CD14-positive monocyte (primary cell): ENCODE data around the gene CCNQ. TPM values are rescaled to one million over a fixed set of nuclear protein-coding genes. Genes with fewer than 3 reads are reported as not detected.
A peak's percentile ranks its signal among the peaks of the same experiment; 100 is the strongest.

Experiments used
- DNase-seq, 3 donors: peaks; one replicate each; pipeline ENCODE4 v3.0.0-alpha.2; 2011 to 2022
- H2AFZ ChIP-seq: 2 replicates; pipeline ENCODE4 v1.6.0; 2012; ENCODE audit warnings: mild to moderate bottlenecking, low read depth, low read length, inconsistent platforms; ENCODE audit not compliant: insufficient read depth, poor library complexity, severe bottlenecking
- H3K27ac ChIP-seq, 2 donors: 1 replicate in 1 of 2; 2 replicates in 1 of 2; pipeline ENCODE4 v1.5.1; 2012 to 2013; ENCODE audit warnings: low read length in 2 of 2, control low read depth in 1 of 2, inconsistent platforms in 1 of 2, low read depth in 1 of 2, mild to moderate bottlenecking in 1 of 2
- H3K27me3 ChIP-seq, 2 donors: one replicate each; pipeline versions ENCODE4 v1.6.0 to v1.6.1; 2011 to 2013; ENCODE audit warnings: low read length in 2 of 2; ENCODE audit not compliant: control insufficient read depth in 2 of 2, insufficient read depth in 2 of 2
- H3K36me3 ChIP-seq, 2 donors: replicated peaks in 1 of 2; 1 replicate in 1 of 2; 2 replicates in 1 of 2; pipeline versions ENCODE4 v1.5.1 to v1.6.1; 2012 to 2013; ENCODE audit warnings: low read length in 2 of 2, control low read depth in 1 of 2, inconsistent platforms in 1 of 2, mild to moderate bottlenecking in 1 of 2; ENCODE audit not compliant: insufficient read depth in 2 of 2, control insufficient read depth in 1 of 2
- H3K4me1 ChIP-seq, 2 donors: 1 replicate in 1 of 2; 2 replicates in 1 of 2; pipeline versions ENCODE4 v1.5.1 to v1.6.1; 2012 to 2013; ENCODE audit warnings: low read length in 2 of 2, control low read depth in 1 of 2, inconsistent platforms in 1 of 2, mild to moderate bottlenecking in 1 of 2, moderate library complexity in 1 of 2; ENCODE audit not compliant: insufficient read depth in 2 of 2, control insufficient read depth in 1 of 2
- H3K4me2 ChIP-seq: replicated peaks from 2 replicates; pipeline ENCODE3; 2012; ENCODE audit warnings: low read length, moderate library complexity, mild to moderate bottlenecking; ENCODE audit not compliant: poor library complexity, severe bottlenecking; ENCODE audit errors: extremely low read depth
- H3K4me3 ChIP-seq, 3 experiments: fragments of 200-600 bp in 1 of 3; sonication (generic) in 1 of 3; replicated peaks in 1 of 3; 1 replicate in 2 of 3; 2 replicates in 1 of 3; pipeline ENCODE4 v1.5.1; 2011 to 2013; ENCODE audit warnings: low read length in 3 of 3, mild to moderate bottlenecking in 3 of 3, control low read depth in 2 of 3, low read depth in 2 of 3, inconsistent platforms in 1 of 3, moderate library complexity in 1 of 3
- H3K79me2 ChIP-seq: 2 replicates; pipeline ENCODE4 v1.6.0; 2012; ENCODE audit warnings: mild to moderate bottlenecking, control low read depth, inconsistent platforms, low read length, moderate library complexity; ENCODE audit not compliant: insufficient read depth
- H3K9ac ChIP-seq: 2 replicates; pipeline ENCODE4 v1.6.0; 2017; ENCODE audit warnings: low read length, mild to moderate bottlenecking; ENCODE audit not compliant: insufficient read depth, poor library complexity, severe bottlenecking
- H3K9me3 ChIP-seq, 2 donors: replicated peaks in 1 of 2; 1 replicate in 1 of 2; 2 replicates in 1 of 2; pipeline versions ENCODE4 v1.5.1 to v1.6.1; 2012 to 2013; ENCODE audit warnings: low read length in 2 of 2, control low read depth in 1 of 2; ENCODE audit not compliant: control insufficient read depth in 1 of 2, insufficient read depth in 1 of 2
- H4K20me1 ChIP-seq: 2 replicates; pipeline ENCODE4 v1.6.0; 2012; ENCODE audit warnings: mild to moderate bottlenecking, low read length, control low read depth, moderate library complexity; ENCODE audit not compliant: insufficient read depth
- H3K27ac Mint-ChIP-seq, 7 donors: one replicate each; pipeline ENCODE4 v1.8.0; 2020; ENCODE audit warnings: mild to moderate bottlenecking in 7 of 7, mixed read lengths in 7 of 7, moderate library complexity in 6 of 7, inconsistent platforms in 2 of 7
- H3K27me3 Mint-ChIP-seq, 3 donors: one replicate each; pipeline ENCODE4 v1.8.0; 2021 to 2022; ENCODE audit warnings: low read depth in 3 of 3, mild to moderate bottlenecking in 3 of 3, mixed read lengths in 3 of 3, moderate library complexity in 3 of 3, inconsistent platforms in 1 of 3
- H3K36me3 Mint-ChIP-seq, 2 donors: one replicate each; pipeline ENCODE4 v1.8.0; 2020; ENCODE audit warnings: mixed read lengths in 2 of 2, inconsistent platforms in 1 of 2, mild to moderate bottlenecking in 1 of 2
- H3K4me1 Mint-ChIP-seq: one replicate; pipeline ENCODE4 v1.8.0; 2020; ENCODE audit warnings: mild to moderate bottlenecking, mixed read lengths
- H3K4me3 Mint-ChIP-seq, 2 donors: one replicate each; pipeline ENCODE4 v1.8.0; 2020; ENCODE audit warnings: mild to moderate bottlenecking in 2 of 2, mixed read lengths in 2 of 2, moderate library complexity in 1 of 2
- H3K9me3 Mint-ChIP-seq, 7 donors: one replicate each; pipeline ENCODE4 v1.8.0; 2020 to 2022; ENCODE audit warnings: mixed read lengths in 7 of 7, mild to moderate bottlenecking in 6 of 7, moderate library complexity in 6 of 7, inconsistent platforms in 2 of 7
- WGBS: methylation state at CpG from one replicate; pipeline ENCODE4 v1.1.5; 2013; ENCODE audit warnings: missing lambda C conversion rate; ENCODE audit not compliant: insufficient coverage; 5-methylcytosine and 5-hydroxymethylcytosine counted together
- intact Hi-C, 2 donors: fragments of 100-400 bp; cut with micrococcal nuclease; formaldehyde crosslinking; loops; one replicate each; pipeline versions ENCODE4 v1.15.0 to v1.15.1; 2023
- polyA minus RNA-seq: library from RNA; depleted of rRNA, polyadenylated mRNA; stranded (reverse); fragments of >200 nt; gene quantifications from 2 replicates; pipeline ENCODE4 v1.2.3, GENCODE V29; 2012
- polyA plus RNA-seq, 3 donors: library from polyadenylated mRNA; depleted of rRNA in 1 of 3; unstranded in 2 of 3; stranded (reverse) in 1 of 3; fragments of 300-500 nt in 2 of 3; fragments of >200 nt in 1 of 3; fragmentation: Illumina TruSeq in 2 of 3; gene quantifications; 1 replicate in 2 of 3; 2 replicates in 1 of 3; pipeline ENCODE4 v1.2.3, GENCODE V29; 2012 to 2021
- total RNA-seq, 12 experiments: library from RNA in 1 of 12; stranded (reverse) in 1 of 12; fragments of 120-200 nt in 1 of 12; gene quantifications; one replicate each; pipeline ENCODE4 v1.2.4 and lab custom pipeline; 2013 to 2026; ENCODE audit warnings: mixed read lengths in 6 of 12, inconsistent platforms in 1 of 12
- TF ChIP-seq, protein P1 (sequence below): fragments of 200-600 bp; IDR thresholded peaks from one replicate; pipeline ENCODE4 v1.8.0; 2022; ENCODE audit warnings: antibody characterized with exemption, mild to moderate bottlenecking

CCNQ gene
- 25.7 TPM for total RNA-seq (2013)
- polyA plus RNA-seq (10 to 100 TPM; 21.8 to 35.6 (median 29.3) TPM), polyA minus RNA-seq (23.6 and 33.6 TPM in 2 replicates), total RNA-seq (lab: John Stamatoyannopoulos, UW) (3.9 to 11.5 (median 7.0) reads per million in 11 experiments)

DNA sequence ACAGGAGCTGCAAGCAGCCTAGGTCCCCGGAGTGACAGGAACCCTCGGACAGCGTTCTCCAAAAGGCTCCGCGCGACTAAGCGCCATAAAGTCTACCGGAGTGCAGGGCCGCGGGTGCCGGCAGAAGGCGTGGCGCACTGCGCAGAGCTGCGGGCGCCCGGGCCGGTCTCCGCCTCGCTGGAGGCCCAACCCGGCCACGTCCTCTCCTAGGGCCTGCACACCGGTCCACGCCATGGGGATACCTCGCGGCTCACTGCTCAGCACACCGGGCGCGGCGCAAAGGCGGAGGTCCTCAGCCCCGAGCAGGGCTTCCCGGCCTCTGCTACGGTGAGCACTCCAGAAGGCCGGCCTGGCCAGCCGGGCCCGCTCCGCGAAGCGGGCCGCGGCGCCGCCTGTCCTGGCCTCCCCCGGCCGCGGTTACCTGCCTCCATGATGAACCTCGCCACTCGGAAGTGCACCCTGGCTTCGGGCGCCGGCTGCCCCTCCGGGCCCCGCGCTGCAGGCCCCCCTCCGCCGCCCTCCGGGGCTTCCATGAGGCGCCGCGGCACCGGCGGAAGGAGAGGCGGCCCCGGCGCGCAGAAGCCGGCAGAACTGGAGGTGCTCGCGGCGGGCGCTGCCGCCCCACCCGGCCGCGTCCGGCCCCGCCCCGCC, at the start of gene CCNQ:
Gene CCNQ, minus strand, starts transcription at position 599 of the 651 bp plus-strand sequence. Its CDS starts 66 bp downstream, at position 533.
- H3K79me2 ChIP-seq = peaks cover 13% of the 10 kb centered on the region
- H2AFZ ChIP-seq = peak within 1 kb of the TSS; percentile 81
- no peaks in the 10 kb centered on the region for H3K9me3 ChIP-seq
- peaks cover 16 to 22% of the 10 kb centered on the region in 2 donors for H3K36me3 Mint-ChIP-seq
- peaks cover 0 to 33% (median 4%) of the 10 kb centered on the region in 3 donors for H3K27me3 Mint-ChIP-seq
- H3K27me3 ChIP-seq = no peaks in the 10 kb centered on the region
- peaks cover 0 to 8% (median 4%) of the 10 kb centered on the region in 7 donors for H3K9me3 Mint-ChIP-seq
- under 1% methylated on average over 53 of the region's 79 CpGs for WGBS
- H3K9ac ChIP-seq = peak within 1 kb of the TSS; percentile 61
- H3K4me1 ChIP-seq = peaks cover 27 to 29% of the 10 kb centered on the region in 2 donors
- H3K4me3 Mint-ChIP-seq = peak within 1 kb of the TSS; percentile 76 to 92
- peaks cover 20 to 22% of the 10 kb centered on the region in 2 donors for H3K36me3 ChIP-seq
- peak within 1 kb of the TSS in 6 of 7 donors; percentile 12 to 87 (median 66) for H3K27ac Mint-ChIP-seq
- DNase-seq = peak in 1 of 3 donors; percentile 12
- H3K4me3 ChIP-seq = peak within 1 kb of the TSS; percentile 65 to 84 (median 72)
- intact Hi-C loops = loop anchor here (2.0 to 10.0 kb wide), 3 partner anchors 126 to 264 kb away; partner anchors contain the start of genes HAUS7 (in 2 of the 2) and ZNF275 (in 1 of the 2)
- TF ChIP-seq, protein P1, sequence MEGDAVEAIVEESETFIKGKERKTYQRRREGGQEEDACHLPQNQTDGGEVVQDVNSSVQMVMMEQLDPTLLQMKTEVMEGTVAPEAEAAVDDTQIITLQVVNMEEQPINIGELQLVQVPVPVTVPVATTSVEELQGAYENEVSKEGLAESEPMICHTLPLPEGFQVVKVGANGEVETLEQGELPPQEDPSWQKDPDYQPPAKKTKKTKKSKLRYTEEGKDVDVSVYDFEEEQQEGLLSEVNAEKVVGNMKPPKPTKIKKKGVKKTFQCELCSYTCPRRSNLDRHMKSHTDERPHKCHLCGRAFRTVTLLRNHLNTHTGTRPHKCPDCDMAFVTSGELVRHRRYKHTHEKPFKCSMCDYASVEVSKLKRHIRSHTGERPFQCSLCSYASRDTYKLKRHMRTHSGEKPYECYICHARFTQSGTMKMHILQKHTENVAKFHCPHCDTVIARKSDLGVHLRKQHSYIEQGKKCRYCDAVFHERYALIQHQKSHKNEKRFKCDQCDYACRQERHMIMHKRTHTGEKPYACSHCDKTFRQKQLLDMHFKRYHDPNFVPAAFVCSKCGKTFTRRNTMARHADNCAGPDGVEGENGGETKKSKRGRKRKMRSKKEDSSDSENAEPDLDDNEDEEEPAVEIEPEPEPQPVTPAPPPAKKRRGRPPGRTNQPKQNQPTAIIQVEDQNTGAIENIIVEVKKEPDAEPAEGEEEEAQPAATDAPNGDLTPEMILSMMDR = no peak
- peaks cover 36% of the 10 kb centered on the region for H3K4me1 Mint-ChIP-seq
- peaks cover 22% of the 10 kb centered on the region for H4K20me1 ChIP-seq
- peak within 1 kb of the TSS; percentile 83 for H3K4me2 ChIP-seq
- peak within 1 kb of the TSS in 1 of 2 donors; percentile 55 for H3K27ac ChIP-seq

DNA sequence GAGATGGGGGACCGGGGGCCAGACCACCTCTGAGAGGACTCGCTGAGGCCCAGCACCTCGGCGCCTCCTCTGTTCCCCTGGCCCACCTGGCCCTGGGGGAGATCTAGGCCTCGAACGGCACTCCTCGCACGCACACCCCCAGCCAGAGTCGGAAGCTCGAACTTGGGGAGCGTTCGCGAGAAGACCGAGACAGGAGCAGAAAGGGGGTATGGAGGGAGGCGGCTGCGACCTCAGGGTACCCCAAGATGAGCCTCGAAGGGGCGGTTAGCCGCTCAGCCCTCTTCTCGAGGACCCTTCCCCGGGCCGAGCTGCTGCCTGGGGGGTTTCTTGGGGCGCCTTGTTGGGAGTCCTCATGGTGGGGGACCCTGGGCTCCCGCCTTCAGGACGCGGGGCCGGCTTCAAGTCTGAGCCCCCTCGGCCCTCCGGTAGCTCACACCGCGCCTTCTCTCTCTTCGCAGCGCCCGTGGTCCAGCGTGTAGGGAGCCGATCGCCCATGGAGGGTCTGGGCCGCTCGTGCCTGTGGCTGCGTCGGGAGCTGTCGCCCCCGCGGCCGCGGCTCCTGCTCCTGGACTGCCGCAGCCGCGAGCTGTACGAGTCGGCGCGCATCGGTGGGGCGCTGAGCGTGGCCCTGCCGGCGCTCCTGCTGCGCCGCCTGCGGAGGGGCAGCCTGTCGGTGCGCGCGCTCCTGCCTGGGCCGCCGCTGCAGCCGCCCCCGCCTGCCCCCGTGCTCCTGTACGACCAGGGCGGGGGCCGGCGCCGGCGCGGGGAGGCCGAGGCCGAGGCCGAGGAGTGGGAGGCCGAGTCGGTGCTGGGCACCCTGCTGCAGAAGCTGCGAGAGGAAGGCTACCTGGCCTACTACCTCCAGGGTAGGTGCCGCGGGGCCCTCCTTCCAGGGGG, 48.8 kb upstream of the CCNQ start:
- Mint-ChIP-seq H3K27ac (peak overlapping the region in 1 of 7 donors; percentile 14), H3K36me3 (no peaks in the 10 kb centered on the region), H3K27me3 (peaks cover 42 to 60% (median 51%) of the 10 kb centered on the region in 3 donors), H3K9me3 (peaks cover 0 to 29% (median 7%) of the 10 kb centered on the region in 7 donors), H3K4me3 (peak overlapping the region in 1 of 2 donors; percentile 46), H3K4me1 (peaks cover 2% of the 10 kb centered on the region)
- peaks cover 0 to 5% of the 10 kb centered on the region in 2 donors for H3K4me1 ChIP-seq
- 9% methylated on average over 51 of the region's 85 CpGs for WGBS
- peak overlapping the region; percentile 29 for H3K4me2 ChIP-seq
- no peak overlapping the region for H2AFZ ChIP-seq
- intact Hi-C loops = no loop called here
- no peak for DNase-seq
- no peak overlapping the region for H3K9ac ChIP-seq
- no peaks in the 10 kb centered on the region for H4K20me1 ChIP-seq
- H3K27me3 ChIP-seq = peaks cover 14 to 55% of the 10 kb centered on the region in 2 donors
- H3K27ac ChIP-seq = no peak overlapping the region
- no peaks in the 10 kb centered on the region for H3K36me3 ChIP-seq
- no peak overlapping the region for H3K4me3 ChIP-seq
- TF ChIP-seq, protein P1 = no peak
- no peaks in the 10 kb centered on the region for H3K79me2 ChIP-seq
- peaks cover 0 to 17% of the 10 kb centered on the region in 2 donors for H3K9me3 ChIP-seq
